Measurements from ENCODE around the gene TECR.
A peak's percentile ranks its signal among the peaks of the same experiment; 100 is the strongest.

Gene TECR

GRCh38 chr19:14507704-14508542 lies 21.5 kb upstream of the TECR start:
- no peak for ATAC-seq
- DNase-seq = no peak

- DNase-seq = no peak
These were observed 18.8 kb upstream of the TECR start for GRCh38 chr19:14510311-14511228.

DNA sequence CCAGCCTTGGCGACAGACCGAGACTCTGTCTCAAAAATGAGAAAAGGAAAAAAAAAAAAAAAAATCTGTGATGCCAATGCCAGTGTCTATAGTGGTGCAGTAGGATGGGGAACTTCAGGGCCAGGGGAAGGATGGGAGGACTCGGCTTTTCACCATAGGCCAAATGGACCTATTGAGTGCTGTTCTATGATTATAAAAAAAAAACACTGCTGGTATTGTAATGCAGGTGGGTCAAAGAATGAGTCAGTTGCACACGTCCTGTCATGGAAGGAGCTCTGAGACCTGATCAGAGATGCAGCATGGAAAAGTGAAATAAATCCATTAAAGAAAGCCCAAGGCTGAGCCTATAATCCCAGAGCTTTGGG lies 18.2 kb upstream of the TECR start:
- no peak for ATAC-seq

More at GRCh38 chr19:14510311-14511228, 18.8 kb upstream of the TECR start:
- ATAC-seq = no peak

DNA sequence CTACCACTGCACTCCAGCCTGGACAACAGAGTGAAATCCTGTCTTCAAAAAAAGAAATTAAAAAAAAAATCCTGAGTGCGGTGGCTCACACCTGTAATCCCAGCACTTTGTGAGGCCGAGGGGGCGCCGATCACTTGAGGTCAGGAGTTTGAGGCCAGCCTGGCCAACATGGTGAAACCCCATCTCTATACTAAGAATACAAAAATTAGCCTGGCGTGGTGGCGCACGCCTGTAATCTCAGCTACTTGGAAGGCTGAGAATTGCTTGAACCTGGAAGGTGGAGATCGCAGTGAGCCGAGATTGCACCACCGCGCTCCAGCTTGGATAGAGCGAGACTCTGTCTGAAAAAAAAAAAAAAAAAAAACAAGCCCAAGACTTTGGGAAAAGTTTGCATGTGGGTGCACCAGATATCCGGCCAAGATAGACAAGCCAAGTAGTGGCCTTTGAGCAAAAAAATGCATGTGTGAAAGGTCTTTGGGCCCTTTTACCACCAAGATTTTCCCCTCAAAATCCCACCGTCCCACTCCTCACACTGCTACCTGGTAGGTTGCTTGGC lies 16.9 kb upstream of the TECR start:
- DNase-seq (no peak), ATAC-seq (no peak)

More for the DNA sequence above, 18.2 kb upstream of the TECR start:
- DNase-seq = no peak

DNA sequence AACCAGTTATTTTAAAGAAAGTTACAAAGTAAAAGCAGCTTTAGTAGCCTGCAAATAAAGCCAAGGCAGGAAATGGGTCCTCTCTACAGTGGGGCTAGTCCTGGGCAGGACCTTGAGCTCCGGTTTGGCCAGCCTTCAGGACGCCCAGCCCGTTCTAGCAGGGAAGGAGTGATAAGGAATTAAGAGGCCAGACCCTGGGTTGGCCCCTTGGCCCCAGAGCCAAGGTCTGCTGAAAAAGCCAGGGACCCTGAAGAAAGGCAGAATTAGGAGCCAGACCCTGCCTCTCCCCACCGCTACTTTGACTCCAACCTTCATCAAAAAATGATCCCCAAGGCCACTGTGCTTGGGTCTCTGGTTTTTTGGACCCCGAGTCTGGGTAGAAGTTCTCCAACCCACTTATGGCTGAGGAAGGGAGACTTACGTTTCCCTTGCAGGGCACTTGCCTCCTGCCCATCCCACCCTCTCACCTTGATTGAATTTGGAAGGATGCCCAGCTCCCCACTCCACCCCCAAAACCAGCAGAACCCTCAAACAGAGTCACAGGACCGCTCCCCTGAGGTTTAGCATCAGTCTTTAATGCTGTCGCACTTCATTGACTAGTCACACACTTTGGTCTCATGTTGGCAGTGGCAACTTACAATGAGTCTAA lies 15.1 kb upstream of the TECR start:
- ATAC-seq (no peak), DNase-seq (no peak)

DNA sequence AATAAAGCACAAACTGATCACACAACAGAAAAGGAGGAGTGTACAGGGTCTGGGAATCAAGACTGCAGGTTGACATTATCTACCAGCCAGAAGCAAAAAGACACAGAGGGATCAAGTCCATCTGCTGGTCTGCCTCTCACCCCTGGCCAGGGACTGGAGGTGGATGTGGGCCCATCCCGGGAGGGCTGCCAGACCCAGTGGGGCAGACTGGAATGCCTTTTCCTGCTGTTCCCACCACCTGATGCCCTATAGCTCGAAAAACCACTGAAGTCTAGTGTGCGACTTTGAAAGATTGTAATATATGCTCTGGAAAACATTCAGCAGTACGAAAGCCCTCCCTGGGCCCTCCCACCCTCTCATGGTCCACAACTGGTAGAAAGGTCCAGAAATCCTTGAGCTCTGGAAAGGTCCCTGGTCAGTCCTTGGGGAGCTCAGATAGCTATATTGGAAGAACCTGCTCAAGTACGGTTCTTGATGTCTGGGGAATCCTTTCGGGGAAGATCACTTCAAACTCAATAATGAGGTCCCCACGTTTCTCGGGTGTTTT lies 13.8 kb upstream of the TECR start:
- DNase-seq = no peak

GRCh38 chr19:14516048-14516534 lies 13.3 kb upstream of the TECR start:
- no peak for ATAC-seq
- no peak for DNase-seq

More for the DNA sequence above, 13.8 kb upstream of the TECR start:
- no peak for ATAC-seq

DNA sequence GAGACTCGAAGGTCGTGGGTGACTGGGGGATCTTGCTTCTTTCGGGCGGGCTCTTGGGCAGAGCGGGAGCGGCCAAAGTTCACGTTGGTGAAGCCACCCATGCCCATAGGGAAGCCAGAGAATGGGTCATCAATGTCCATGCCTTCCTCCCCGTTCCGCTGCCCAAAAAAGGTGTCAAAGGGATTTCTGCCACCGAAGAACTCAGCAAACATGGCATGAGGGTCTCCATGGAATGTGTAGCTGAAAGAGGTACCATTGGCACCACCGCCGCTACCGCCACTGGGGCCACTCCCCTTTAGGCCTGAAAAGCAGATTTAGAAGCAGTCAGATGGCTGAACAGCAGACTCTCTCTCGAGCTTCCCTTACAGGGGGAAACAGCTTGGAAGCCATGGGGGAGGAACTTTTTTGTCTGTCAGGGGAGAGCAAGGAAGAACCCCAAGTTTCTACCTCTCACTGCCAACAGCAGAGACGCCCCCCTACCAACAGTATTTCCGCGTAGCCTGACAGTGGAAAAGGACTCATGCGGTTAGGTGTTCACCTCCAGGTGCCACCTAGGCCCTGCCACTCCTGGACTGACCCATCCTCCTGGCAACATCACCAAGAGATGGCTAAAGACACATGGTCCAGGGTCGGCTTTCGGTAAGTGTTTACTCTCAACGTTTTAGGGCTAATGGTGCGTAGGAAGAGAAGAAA lies 12.5 kb upstream of the TECR start:
- no peak for DNase-seq

DNA sequence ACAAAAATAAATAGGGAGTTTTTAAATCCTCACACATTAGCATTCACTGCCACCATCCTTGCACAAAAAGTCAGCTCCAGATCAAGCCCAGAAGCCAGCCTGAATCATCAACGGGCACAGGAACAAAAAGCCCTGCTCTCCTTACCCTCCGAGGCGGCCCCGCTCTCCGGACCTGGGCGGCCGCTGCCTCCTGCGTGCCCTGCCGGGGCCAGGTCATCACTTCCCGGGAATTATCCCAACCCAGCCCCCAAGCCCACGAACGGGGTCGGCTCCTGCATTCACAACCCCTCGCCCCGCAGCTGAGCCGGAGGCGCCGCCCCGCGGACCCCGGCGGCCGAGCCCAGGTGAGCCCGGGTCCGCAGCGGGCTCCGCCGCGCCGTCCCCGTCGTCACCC lies 12.0 kb upstream of the TECR start:
- DNase-seq (no peak), ATAC-seq (no peak)

More for the DNA sequence above, 12.5 kb upstream of the TECR start:
- ATAC-seq = no peak

- peak; percentile 78 for DNase-seq
These were observed 11.4 kb upstream of the TECR start, which contains the start of gene DNAJB1 for GRCh38 chr19:14517840-14518505. TSS of gene DNAJB1 (minus strand) at chr19:14518397. CDS start at chr19:14518349, 48 bp downstream.

DNA sequence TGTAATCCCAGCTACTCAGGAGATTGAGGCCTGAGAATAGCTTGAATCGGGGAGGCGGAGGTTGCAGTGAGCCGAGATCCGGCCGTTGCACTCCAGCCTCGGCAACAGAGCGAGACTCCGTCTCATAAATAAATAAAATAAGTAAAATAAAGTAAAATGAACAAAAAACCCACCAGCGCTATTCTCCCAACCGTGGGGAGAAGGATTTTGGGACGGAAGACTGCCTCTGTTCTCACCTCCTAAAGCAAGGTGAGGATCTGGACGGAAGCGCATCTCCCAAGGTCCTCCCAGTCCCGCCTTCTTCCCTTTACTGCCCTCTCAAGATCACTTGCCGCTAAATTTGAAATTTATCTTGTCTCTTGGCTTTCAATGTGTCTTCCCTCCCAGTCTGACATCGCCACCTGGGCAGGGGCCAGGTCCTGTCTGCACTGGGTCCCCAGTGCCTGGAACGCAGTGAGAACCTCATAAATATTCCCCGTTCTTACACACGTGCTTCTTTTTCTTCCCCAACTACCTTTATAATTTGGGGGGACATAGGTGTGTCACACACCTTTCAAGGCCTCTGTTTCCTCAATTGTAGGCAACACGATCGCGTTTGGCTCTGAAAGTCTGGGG lies 10.0 kb upstream of the TECR start:
- ATAC-seq = no peak
- DNase-seq = no peak

More at GRCh38 chr19:14517840-14518505, 11.4 kb upstream of the TECR start, which contains the start of gene DNAJB1:
- ATAC-seq = peak; percentile 64

- ATAC-seq = peak; percentile 11
- DNase-seq = no peak
These were observed 9.5 kb upstream of the TECR start for GRCh38 chr19:14519860-14520407.

GRCh38 chr19:14520543-14520942 lies 8.9 kb upstream of the TECR start:
- ATAC-seq (no peak), DNase-seq (no peak)

DNA sequence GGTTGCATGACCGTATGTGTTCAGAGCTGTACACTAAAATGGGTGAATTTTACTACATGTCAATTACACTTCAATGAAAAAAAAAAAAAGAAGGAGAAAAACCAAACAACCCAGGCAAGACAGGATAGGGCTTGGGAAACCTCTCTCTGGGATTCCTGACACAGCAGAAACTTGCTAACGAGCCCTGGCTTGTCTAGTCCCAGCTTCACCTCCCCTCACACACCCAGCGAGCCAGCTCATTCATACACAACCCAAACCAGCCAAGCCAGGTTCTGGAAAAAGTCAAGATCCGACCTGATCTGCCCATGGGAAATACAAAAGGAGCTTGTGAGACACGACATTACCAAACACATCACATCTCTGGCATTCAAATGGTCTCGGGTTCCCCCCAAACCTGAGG lies 3.7 kb upstream of the TECR start:
- ATAC-seq (no peak), DNase-seq (no peak)

DNA sequence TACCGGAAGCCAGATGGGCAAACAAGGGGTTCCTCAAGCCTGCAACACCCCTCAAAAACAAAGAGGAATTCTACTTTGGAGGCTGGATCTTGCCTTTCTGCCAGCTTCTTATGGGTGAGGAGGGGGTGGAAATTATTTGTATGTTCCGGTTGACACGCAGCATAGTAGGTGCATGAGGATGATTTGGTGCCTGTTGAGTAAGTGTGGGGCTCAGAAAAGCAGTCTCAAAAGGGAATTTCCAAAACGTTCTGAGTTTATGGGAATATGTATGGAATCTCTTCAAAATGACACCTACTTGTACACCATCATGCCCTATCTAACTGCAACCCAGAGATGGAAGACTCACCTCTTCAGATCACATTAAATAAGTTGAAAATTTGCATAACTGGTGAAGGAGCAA lies 3.0 kb upstream of the TECR start:
- DNase-seq = no peak

DNA sequence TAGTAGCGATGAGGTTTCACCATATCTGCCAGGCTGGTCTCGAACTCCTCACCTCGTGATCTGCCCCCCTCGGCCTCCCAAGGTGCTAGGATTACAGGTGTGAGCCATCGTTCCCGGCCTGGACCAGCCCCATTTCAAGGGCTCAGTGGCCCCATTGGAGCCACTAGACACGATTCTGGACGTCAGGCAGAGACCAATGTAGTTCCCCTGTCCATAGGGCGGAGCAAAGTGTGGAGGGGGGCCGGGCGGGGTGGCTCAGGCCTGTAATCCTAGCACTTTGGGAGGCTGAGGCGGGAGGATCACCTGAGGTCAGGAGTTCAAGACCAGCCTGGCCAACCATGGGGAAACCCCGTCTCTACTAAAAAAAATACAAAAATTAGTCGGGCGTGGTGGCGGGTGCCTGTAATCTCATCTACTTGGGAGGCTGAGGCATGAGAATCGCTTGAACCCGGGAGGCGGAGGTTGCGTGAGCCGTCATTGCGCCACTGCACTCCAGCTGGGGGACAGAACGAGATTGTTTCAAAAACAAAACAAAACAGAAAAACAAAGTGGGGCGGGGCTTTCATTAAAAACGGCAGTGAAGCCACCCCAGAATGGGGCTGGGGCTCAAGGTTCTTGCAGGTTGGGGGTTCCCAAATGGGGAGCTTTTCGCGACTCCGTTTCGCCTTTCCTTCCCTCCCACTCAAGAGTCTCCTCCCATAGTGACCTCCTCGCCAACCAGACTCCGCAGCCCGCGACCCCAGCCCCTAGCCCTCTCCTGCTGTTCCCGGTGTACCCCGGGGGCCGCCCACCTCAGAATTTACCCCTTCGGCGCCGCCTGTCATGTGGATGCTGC lies 758 bp upstream of the TECR start:
- no peak for DNase-seq
- ATAC-seq = no peak

More for the DNA sequence above, 3.0 kb upstream of the TECR start:
- no peak for ATAC-seq

DNA sequence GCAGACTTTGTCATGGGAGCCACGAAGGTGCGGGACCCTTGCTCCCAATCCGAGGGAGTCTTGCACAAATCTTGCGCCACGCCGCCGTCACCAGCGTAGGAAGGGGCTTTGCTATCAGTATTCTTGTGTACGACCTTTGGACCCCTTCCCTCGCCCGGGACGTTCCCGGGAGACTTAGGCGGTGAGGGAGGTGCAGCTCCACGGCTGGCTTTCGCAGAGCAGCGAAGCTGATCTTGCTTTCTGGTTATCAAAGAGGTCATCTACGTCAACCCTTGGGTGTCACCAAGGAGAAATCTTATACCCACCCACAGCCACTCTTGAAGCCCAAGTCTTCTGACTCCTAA lies 583 bp downstream of the TECR start:
- DNase-seq (no peak), ATAC-seq (no peak)

DNA sequence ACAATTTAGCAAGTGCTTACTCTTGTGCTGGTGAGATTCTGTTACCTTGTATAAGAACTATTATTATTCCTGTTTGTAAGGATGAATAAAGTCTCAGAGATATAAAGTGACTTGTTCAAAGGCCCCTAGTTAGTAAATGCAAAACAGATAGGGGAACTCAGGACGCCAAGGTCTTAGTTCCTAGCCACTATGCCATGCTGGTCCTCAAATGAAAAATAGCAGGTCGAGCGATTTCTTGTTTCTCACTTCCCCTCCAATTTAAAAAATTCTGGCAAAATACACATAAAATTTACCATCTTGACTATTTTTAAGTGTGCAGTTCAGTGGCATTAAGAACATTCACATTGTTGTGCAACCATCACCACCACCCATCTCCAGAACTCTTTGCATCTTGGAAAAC lies 1.1 kb downstream of the TECR start:
- ATAC-seq (no peak), DNase-seq (no peak)

DNA sequence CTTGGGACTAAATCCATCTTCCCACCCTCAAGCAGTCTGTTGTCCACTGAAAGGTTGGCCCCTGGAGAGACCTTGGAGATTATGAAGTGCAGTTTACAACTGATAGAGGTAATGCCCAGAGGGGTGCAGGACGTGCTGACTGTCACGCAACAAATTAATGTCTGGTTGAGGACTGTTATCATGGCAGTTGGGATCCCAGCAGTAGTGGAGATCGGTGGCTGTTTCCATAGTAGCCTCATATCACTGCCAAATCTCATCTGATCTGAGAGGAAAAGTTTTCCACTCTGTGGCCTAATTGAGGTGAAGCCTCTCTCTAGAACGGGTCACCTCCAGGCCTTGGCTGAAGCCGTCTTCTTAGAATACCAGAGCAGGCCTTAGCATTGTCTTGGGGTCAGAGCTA lies 4.1 kb downstream of the TECR start:
- no peak for DNase-seq
- no peak for ATAC-seq
